K562 (cell line): ENCODE results near the gene KLHL6. TPM values are rescaled to one million over a fixed set of nuclear protein-coding genes. Genes with fewer than 3 reads are reported as not detected.

Experiments used
- ATAC-seq: fragments of 200-7000 bp; cut with Tn5 transposase; 3 replicates; pipeline ENCODE4 v1.9.1; 2020; ENCODE audit warnings: moderate library complexity
- BruUV-seq: library from RNA; stranded (reverse); fragments of 400-500 nt; replicated peaks from 2 replicates; lab custom pipeline; 2021; lab: Mats Ljungman, UMichigan
- CTCF ChIA-PET: fragments of 300-600 bp; formaldehyde crosslinking; extraction: SDS; loops from one replicate; lab custom pipeline; 2021; ENCODE audit warnings: low intra/inter-chr PET ratio; lab: Yijun Ruan, JAX
- POLR2A ChIA-PET: fragments of 300-600, 350-650 bp; sonication (Branson Sonifier 250); formaldehyde crosslinking; extraction: SDS; loops from one replicate; lab custom pipeline; 2021; ENCODE audit warnings: antibody characterized with exemption, inconsistent platforms; lab: Yijun Ruan, JAX
- DNase-seq, 4 experiments: peaks; one replicate each; pipeline versions ENCODE4 v3.0.0 to v3.0.0-alpha.2; 2011 to 2018; ENCODE audit warnings: low spot score in 3 of 4, mixed read lengths in 3 of 4; ENCODE audit errors: extremely low read depth in 1 of 4
- FAIRE-seq: peaks from 2 replicates; lab custom pipeline; 2011; peaks lifted over from hg19 to GRCh38; lab: Jason Lieb, UNC
- H2AFZ ChIP-seq: 2 replicates; pipeline ENCODE4 v1.6.0; 2011; ENCODE audit warnings: low read depth, low read length, control low read depth, inconsistent platforms
- H3K27ac ChIP-seq: fragments of 200-600 bp; 3 replicates; pipeline ENCODE4 v1.8.0; 2011; ENCODE audit warnings: low read depth, mild to moderate bottlenecking, control low read depth, inconsistent platforms, low read length, moderate library complexity, mixed read lengths; ENCODE audit errors: extremely low read depth
- H3K27me3 ChIP-seq, 2 experiments: fragments of 300-600 bp in 1 of 2; 2 replicates in 1 of 2; 3 replicates in 1 of 2; pipeline versions ENCODE4 v1.6.0 to v1.8.0; 2011; ENCODE audit warnings: inconsistent platforms in 2 of 2, low read length in 2 of 2, mild to moderate bottlenecking in 1 of 2, mixed read lengths in 1 of 2, moderate library complexity in 1 of 2; ENCODE audit not compliant: control insufficient read depth in 2 of 2, insufficient read depth in 2 of 2
- H3K36me3 ChIP-seq: fragments of 300-600 bp; 3 replicates; pipeline ENCODE4 v1.8.0; 2011; ENCODE audit warnings: mild to moderate bottlenecking, low read length, inconsistent platforms; ENCODE audit not compliant: control insufficient read depth, insufficient read depth
- H3K4me1 ChIP-seq, 2 experiments: fragments of 200-600 bp in 1 of 2; replicated peaks in 1 of 2; 2 replicates in 1 of 2; 3 replicates in 1 of 2; pipeline versions ENCODE4 v1.5.1 to v1.8.0; 2011; ENCODE audit warnings: inconsistent platforms in 2 of 2, low read length in 2 of 2, mild to moderate bottlenecking in 1 of 2, mixed read lengths in 1 of 2, moderate library complexity in 1 of 2; ENCODE audit not compliant: control insufficient read depth in 2 of 2, insufficient read depth in 2 of 2
- H3K4me2 ChIP-seq: 2 replicates; pipeline ENCODE4 v1.6.1; 2011; ENCODE audit warnings: low read length, control low read depth, inconsistent platforms, mixed read lengths; ENCODE audit not compliant: insufficient read depth
- H3K4me3 ChIP-seq: fragments of 200-600 bp; sonication (generic), shearing (Covaris generic); 2 replicates; pipeline ENCODE4 v1.5.1; 2016; ENCODE audit warnings: control low read depth, inconsistent platforms
- H3K79me2 ChIP-seq: fragments of 200-600 bp; 3 replicates; pipeline ENCODE4 v1.8.0; 2011; ENCODE audit warnings: low read length, inconsistent platforms; ENCODE audit not compliant: control insufficient read depth, insufficient read depth
- H3K9ac ChIP-seq, 2 experiments: 2 replicates each; pipeline versions ENCODE4 v1.6.0 to v1.6.1; 2011; ENCODE audit warnings: low read depth in 2 of 2, low read length in 2 of 2, control low read depth in 1 of 2, inconsistent platforms in 1 of 2, mild to moderate bottlenecking in 1 of 2, mixed read lengths in 1 of 2; ENCODE audit not compliant: insufficient read depth in 1 of 2
- H3K9me1 ChIP-seq: one replicate; pipeline ENCODE4 v1.6.0; 2011; ENCODE audit warnings: inconsistent platforms, mild to moderate bottlenecking, low read length, moderate library complexity; ENCODE audit not compliant: control insufficient read depth, insufficient read depth
- H3K9me3 ChIP-seq: replicated peaks from 2 replicates; pipeline ENCODE4 v1.5.1; 2011; ENCODE audit warnings: low read depth, low read length, inconsistent platforms; ENCODE audit not compliant: control insufficient read depth, insufficient read depth
- H4K20me1 ChIP-seq: replicated peaks from 2 replicates; pipeline ENCODE4 v1.6.1; 2011; ENCODE audit warnings: low read length, inconsistent platforms, mixed read lengths; ENCODE audit not compliant: control insufficient read depth, insufficient read depth
- FOSL1 ChIP-seq: fragments of 200-800 bp; sonication (Bioruptor generic); conservative IDR thresholded peaks from 2 replicates; pipeline ENCODE4 v1.6.1; 2016; ENCODE audit warnings: missing genetic modification characterization, missing compliant biosample characterization
- JUND ChIP-seq, 2 experiments: IDR thresholded peaks; 2 replicates in 1 of 2; 3 replicates in 1 of 2; pipeline ENCODE4 v1.6.1; 2011; ENCODE audit warnings: borderline replicate concordance in 2 of 2, low read depth in 2 of 2, low read length in 2 of 2, improper control_type of control experiment in 1 of 2, missing biosample characterization in 1 of 2, missing genetic modification characterization in 1 of 2, missing genetic modification reagents in 1 of 2
- NR4A1 ChIP-seq, 2 experiments: fragments of 250-450 bp in 1 of 2; fragments of 450-650 bp in 1 of 2; sonication (Bioruptor Pico) in 1 of 2; IDR thresholded peaks; 2 replicates each; pipeline versions ENCODE4 v1.4.0 to v1.6.1; 2016 to 2020; ENCODE audit warnings: mild to moderate bottlenecking in 2 of 2, missing compliant biosample characterization in 1 of 2, missing genetic modification characterization in 1 of 2, moderate library complexity in 1 of 2
- SRSF7 ChIP-seq: fragments of 200-400 bp; formaldehyde crosslinking; optimal IDR thresholded peaks from 2 replicates; pipeline ENCODE3; 2017; ENCODE audit warnings: mild to moderate bottlenecking, low read depth, low read length
- TRIM24 ChIP-seq, 2 experiments: fragments of 450-650 bp; IDR thresholded peaks; 2 replicates each; pipeline ENCODE4 v1.6.1; 2016
- ZNF121 ChIP-seq: sonication (generic); formaldehyde crosslinking; conservative IDR thresholded peaks from 2 replicates; pipeline ENCODE4 v1.8.0; 2022; ENCODE audit warnings: missing genetic modification reagents
- ZNF175 ChIP-seq: fragments of 200-800 bp; sonication (Bioruptor generic); IDR thresholded peaks from 2 replicates; pipeline ENCODE4 v1.6.1; 2016; ENCODE audit warnings: low read depth, mild to moderate bottlenecking, missing genetic modification characterization, missing compliant biosample characterization
- ZNF644 ChIP-seq: fragments of 200-800 bp; sonication (Bioruptor generic); IDR thresholded peaks from 2 replicates; pipeline ENCODE4 v1.6.1; 2016; ENCODE audit warnings: low read depth, missing genetic modification characterization, missing compliant biosample characterization
- WGBS: fragments of 100-300 bp; shearing (Covaris generic); methylation state at CpG from one replicate; pipeline ENCODE4 v1.1.6; 2016; ENCODE audit warnings: low coverage, mixed read lengths; ENCODE audit not compliant: insufficient coverage; ENCODE audit errors: missing lambda C conversion rate; 5-methylcytosine and 5-hydroxymethylcytosine counted together
- in situ Hi-C: fragments of 300-500 bp; cut with MboI; formaldehyde crosslinking; loops from 4 replicates; pipeline ENCODE4 v1.15.0; 2018; ENCODE audit warnings: inconsistent platforms, mixed read lengths
- intact Hi-C: fragments of 100-400 bp; cut with micrococcal nuclease; formaldehyde crosslinking; loops from 2 replicates; pipeline ENCODE4 v1.14.2; 2022
- polyA plus RNA-seq, 8 experiments: library from polyadenylated mRNA; depleted of rRNA in 4 of 8; stranded (reverse) in 5 of 8; unstranded in 3 of 8; fragments of >200 nt; fragmentation: Nextera tagmentation in 2 of 8; fragmentation: Illumina TruSeq in 1 of 8; extraction: Ambion mirVana in 2 of 8; extraction: Trizol in 1 of 8; gene quantifications; 2 replicates each; pipeline versions ENCODE4 v1.2.1 to v1.2.3, GENCODE V29; 2011 to 2014; ENCODE audit warnings: inconsistent platforms in 1 of 8, missing spikeins in 1 of 8
- total RNA-seq, 7 experiments: library from RNA; depleted of rRNA in 6 of 7; stranded (reverse); fragments of >200 nt in 6 of 7; fragmentation: Illumina TruSeq in 2 of 7; extraction: Trizol in 2 of 7; gene quantifications; 2 replicates each; pipeline versions ENCODE4 v1.2.1 to v1.2.3, GENCODE V29; 2011 to 2021; ENCODE audit warnings: low replicate concordance in 1 of 7

Gene KLHL6
- total and polyA plus RNA-seq, 9 of the 15 experiments (the other 6 are each of a cell fraction or from before 2014, with no cell fraction given), result 0.18 to 2.1 (median 1.4) TPM

- Histone ChIP-seq H2AFZ (peak overlapping the region; percentile 79), H3K36me3 (no peaks in the 10 kb centered on the region), H3K4me2 (no peak overlapping the region), H3K27ac (no peak overlapping the region; the same call in 2 of the 3 replicates), H4K20me1 (no peaks in the 10 kb centered on the region), H3K9me1 (no peaks in the 10 kb centered on the region), H3K9ac (no peak overlapping the region; a peak in 1 of 4 replicates), H3K79me2 (no peaks in the 10 kb centered on the region), H3K4me1 (peaks cover 17 to 40% of the 10 kb centered on the region in 2 experiments), H3K27me3 (no peaks in the 10 kb centered on the region), H3K4me3 (no peak overlapping the region), H3K9me3 (no peaks in the 10 kb centered on the region)
- no peak for DNase-seq
- intact Hi-C loops, result no loop called here
- in situ Hi-C loops, result no loop called here
- TF ChIP-seq FOSL1 (peak; percentile 60), NR4A1 (CRISPR knock-in tag; IDR thresholded peaks at IDR 0.05) (no peak), NR4A1 (tag; IDR thresholded peaks at IDR 0.05) (0 out of 2 replicates have a peak, but pooled peaks have one; percentile 37), ZNF175 (0 out of 2 replicates have a peak, but pooled peaks have one; percentile 43), TRIM24 (IDR thresholded peaks at IDR 0.05) (no peak), SRSF7 (no peak), ZNF121 (CRISPR knock-in tag) (peak; percentile 70), ZNF644 (tag) (peak; percentile 3; the same call in 1 of the 2 replicates), JUND (IDR thresholded peaks at IDR 0.05; ENCODE audit: borderline replicate concordance, low read depth, low read length) (peak; percentile 35; the same call in 1 of the 2 replicates), JUND (tag; IDR thresholded peaks at IDR 0.05; ENCODE audit: borderline replicate concordance, low read depth, low read length) (no peak; the same call in 2 of the 3 replicates)
- peak; percentile 19; the same call in 2 of the 3 replicates for ATAC-seq
- ChIA-PET POLR2A (interaction anchor here (0.6 to 1.2 kb wide), 4 partner anchors 10 to 46 kb away, joined by 3 to 6 read pairs (median 3); no protein-coding TSS in a partner anchor), CTCF (no interaction called here)
- no TSS peak for BruUV-seq
- peak; percentile 11 for FAIRE-seq
- 89% methylated on average over 4 of the region's 4 CpGs for WGBS
Observed at GRCh38 chr3:183534249-183534648, 21.3 kb downstream of the KLHL6 start.
